Measurements from ENCODE around the gene BEGAIN. TPM values are rescaled to one million over a fixed set of nuclear protein-coding genes. Genes with fewer than 3 reads are reported as not detected.

The BEGAIN gene
- total RNA-seq, 1 donor from 2014 or later = 1.6 TPM

DNA sequence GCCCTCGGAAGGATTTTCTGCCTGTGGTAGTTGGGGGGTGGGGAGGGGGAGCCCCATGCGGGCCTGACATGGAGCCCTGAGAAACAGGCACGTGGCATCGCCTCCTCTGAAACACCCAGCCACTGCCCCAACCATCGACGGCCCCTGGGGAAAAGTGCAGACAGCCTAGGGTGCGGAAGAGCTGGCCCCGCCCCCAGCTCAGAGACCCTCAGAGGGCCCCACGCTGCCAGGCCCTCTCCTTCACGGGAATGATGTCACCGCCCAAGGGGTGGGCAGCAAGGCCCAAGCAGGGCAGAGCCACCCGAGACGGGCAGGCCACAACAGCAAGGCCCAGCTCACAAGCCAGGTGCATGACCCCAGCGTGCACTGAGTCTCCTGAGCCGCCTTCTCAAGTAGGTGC lies 26.2 kb downstream of the BEGAIN start:
- no peak overlapping the region for H3K4me3 Mint-ChIP-seq (ENCODE audit: unreplicated experiment)
- TF ChIP-seq, protein P1, sequence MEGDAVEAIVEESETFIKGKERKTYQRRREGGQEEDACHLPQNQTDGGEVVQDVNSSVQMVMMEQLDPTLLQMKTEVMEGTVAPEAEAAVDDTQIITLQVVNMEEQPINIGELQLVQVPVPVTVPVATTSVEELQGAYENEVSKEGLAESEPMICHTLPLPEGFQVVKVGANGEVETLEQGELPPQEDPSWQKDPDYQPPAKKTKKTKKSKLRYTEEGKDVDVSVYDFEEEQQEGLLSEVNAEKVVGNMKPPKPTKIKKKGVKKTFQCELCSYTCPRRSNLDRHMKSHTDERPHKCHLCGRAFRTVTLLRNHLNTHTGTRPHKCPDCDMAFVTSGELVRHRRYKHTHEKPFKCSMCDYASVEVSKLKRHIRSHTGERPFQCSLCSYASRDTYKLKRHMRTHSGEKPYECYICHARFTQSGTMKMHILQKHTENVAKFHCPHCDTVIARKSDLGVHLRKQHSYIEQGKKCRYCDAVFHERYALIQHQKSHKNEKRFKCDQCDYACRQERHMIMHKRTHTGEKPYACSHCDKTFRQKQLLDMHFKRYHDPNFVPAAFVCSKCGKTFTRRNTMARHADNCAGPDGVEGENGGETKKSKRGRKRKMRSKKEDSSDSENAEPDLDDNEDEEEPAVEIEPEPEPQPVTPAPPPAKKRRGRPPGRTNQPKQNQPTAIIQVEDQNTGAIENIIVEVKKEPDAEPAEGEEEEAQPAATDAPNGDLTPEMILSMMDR (IDR thresholded peaks at IDR 0.05; ENCODE audit: unreplicated experiment) = no peak
- H3K27ac Mint-ChIP-seq (ENCODE audit: unreplicated experiment) = no peak overlapping the region
- H3K4me1 Mint-ChIP-seq (ENCODE audit: unreplicated experiment) = no peaks in the 10 kb centered on the region
- no peaks in the 10 kb centered on the region for H3K9me3 Mint-ChIP-seq (ENCODE audit: unreplicated experiment)
- no peaks in the 10 kb centered on the region for H3K36me3 Mint-ChIP-seq (ENCODE audit: low read depth, unreplicated experiment)
- no peak for DNase-seq (ENCODE audit: low spot score)
- peaks cover 15% of the 10 kb centered on the region for H3K27me3 Mint-ChIP-seq (ENCODE audit: unreplicated experiment)

DNA sequence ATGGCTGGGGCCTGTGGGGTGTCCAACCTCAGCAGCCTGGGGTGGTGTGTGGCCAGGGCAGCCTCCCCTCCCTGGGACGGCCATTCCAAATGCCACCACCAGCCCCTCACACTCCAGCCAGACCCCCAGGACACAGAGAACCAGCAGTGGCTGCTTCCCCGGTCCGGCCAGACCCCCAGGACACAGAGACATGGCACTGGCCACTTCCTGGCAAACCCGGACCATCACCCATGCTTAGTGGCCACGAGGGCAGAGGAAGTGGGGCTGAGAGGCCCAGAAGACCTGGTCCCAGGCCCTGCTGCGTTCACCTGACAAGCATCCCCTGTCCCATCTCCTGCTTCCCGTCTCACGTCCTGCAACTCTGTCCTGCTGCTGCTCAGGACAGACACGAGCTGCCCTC lies 26.7 kb downstream of the BEGAIN start:
- no peaks in the 10 kb centered on the region for H3K9me3 Mint-ChIP-seq (ENCODE audit: unreplicated experiment)
- no peaks in the 10 kb centered on the region for H3K4me1 Mint-ChIP-seq (ENCODE audit: unreplicated experiment)
- H3K27me3 Mint-ChIP-seq (ENCODE audit: unreplicated experiment) = peaks cover 14% of the 10 kb centered on the region
- H3K36me3 Mint-ChIP-seq (ENCODE audit: low read depth, unreplicated experiment) = no peaks in the 10 kb centered on the region
- H3K4me3 Mint-ChIP-seq (ENCODE audit: unreplicated experiment) = no peak overlapping the region
- TF ChIP-seq, protein P1 (IDR thresholded peaks at IDR 0.05; ENCODE audit: unreplicated experiment) = no peak
- H3K27ac Mint-ChIP-seq (ENCODE audit: unreplicated experiment) = no peak overlapping the region
- DNase-seq (ENCODE audit: low spot score) = no peak

- Mint-ChIP-seq H3K4me3 (ENCODE audit: unreplicated experiment) (no peak overlapping the region), H3K9me3 (ENCODE audit: unreplicated experiment) (no peaks in the 10 kb centered on the region), H3K36me3 (ENCODE audit: low read depth, unreplicated experiment) (no peaks in the 10 kb centered on the region), H3K27me3 (ENCODE audit: unreplicated experiment) (peaks cover 14% of the 10 kb centered on the region), H3K4me1 (ENCODE audit: unreplicated experiment) (no peaks in the 10 kb centered on the region), H3K27ac (ENCODE audit: unreplicated experiment) (no peak overlapping the region)
- no peak for DNase-seq (ENCODE audit: low spot score)
- TF ChIP-seq, protein P1 (IDR thresholded peaks at IDR 0.05; ENCODE audit: unreplicated experiment) = no peak
Observed at GRCh38 chr14:100559455-100559854, 27.8 kb downstream of the BEGAIN start.

DNA sequence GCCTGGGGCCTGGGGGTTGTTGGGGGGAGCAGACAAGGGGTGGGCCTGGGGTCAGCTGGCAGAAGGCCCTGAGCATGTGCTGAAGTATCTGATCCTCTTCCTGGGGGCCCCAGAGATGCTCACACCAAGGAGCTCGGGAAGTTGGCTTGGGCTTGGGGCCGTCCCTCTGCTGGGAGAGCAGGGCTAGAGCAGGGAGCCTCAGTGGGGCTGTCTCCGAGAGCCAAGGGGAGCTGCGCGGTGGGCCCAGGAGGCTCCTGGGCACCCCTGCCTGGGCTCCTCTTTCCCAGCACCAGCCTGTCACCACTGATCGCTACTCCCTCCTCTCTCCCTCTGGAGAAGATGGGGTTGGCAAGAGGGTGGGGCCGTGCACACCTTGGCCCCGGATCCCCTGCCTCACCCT lies 28.3 kb downstream of the BEGAIN start:
- Mint-ChIP-seq H3K36me3 (ENCODE audit: low read depth, unreplicated experiment) (no peaks in the 10 kb centered on the region), H3K9me3 (ENCODE audit: unreplicated experiment) (no peaks in the 10 kb centered on the region), H3K27ac (ENCODE audit: unreplicated experiment) (no peak overlapping the region), H3K27me3 (ENCODE audit: unreplicated experiment) (peaks cover 9% of the 10 kb centered on the region), H3K4me1 (ENCODE audit: unreplicated experiment) (no peaks in the 10 kb centered on the region), H3K4me3 (ENCODE audit: unreplicated experiment) (no peak overlapping the region)
- no peak for DNase-seq (ENCODE audit: low spot score)
- TF ChIP-seq, protein P1 (IDR thresholded peaks at IDR 0.05; ENCODE audit: unreplicated experiment) = no peak

- no peaks in the 10 kb centered on the region for H3K9me3 Mint-ChIP-seq (ENCODE audit: unreplicated experiment)
- no peaks in the 10 kb centered on the region for H3K4me1 Mint-ChIP-seq (ENCODE audit: unreplicated experiment)
- H3K4me3 Mint-ChIP-seq (ENCODE audit: unreplicated experiment) = no peak overlapping the region
- no peak overlapping the region for H3K27ac Mint-ChIP-seq (ENCODE audit: unreplicated experiment)
- TF ChIP-seq, protein P1 (IDR thresholded peaks at IDR 0.05; ENCODE audit: unreplicated experiment) = no peak
- H3K36me3 Mint-ChIP-seq (ENCODE audit: low read depth, unreplicated experiment) = no peaks in the 10 kb centered on the region
- H3K27me3 Mint-ChIP-seq (ENCODE audit: unreplicated experiment) = peaks cover 8% of the 10 kb centered on the region
- no peak for DNase-seq (ENCODE audit: low spot score)
Observed at GRCh38 chr14:100558226-100558625, 29.0 kb downstream of the BEGAIN start.
